ENCODE data around the gene CLMP.

The CLMP gene

GRCh38 chr11:123065621-123066020 lies 129.4 kb downstream of the CLMP start:
- H3K4me3 ChIP-seq (replicated peaks; ENCODE audit: low read depth, low read length): no peak overlapping the region
- TF ChIP-seq, protein P1, sequence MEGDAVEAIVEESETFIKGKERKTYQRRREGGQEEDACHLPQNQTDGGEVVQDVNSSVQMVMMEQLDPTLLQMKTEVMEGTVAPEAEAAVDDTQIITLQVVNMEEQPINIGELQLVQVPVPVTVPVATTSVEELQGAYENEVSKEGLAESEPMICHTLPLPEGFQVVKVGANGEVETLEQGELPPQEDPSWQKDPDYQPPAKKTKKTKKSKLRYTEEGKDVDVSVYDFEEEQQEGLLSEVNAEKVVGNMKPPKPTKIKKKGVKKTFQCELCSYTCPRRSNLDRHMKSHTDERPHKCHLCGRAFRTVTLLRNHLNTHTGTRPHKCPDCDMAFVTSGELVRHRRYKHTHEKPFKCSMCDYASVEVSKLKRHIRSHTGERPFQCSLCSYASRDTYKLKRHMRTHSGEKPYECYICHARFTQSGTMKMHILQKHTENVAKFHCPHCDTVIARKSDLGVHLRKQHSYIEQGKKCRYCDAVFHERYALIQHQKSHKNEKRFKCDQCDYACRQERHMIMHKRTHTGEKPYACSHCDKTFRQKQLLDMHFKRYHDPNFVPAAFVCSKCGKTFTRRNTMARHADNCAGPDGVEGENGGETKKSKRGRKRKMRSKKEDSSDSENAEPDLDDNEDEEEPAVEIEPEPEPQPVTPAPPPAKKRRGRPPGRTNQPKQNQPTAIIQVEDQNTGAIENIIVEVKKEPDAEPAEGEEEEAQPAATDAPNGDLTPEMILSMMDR (IDR thresholded peaks at IDR 0.05; ENCODE audit: low read length, missing control alignments): no peak
- DNase-seq (ENCODE audit: low read depth): peak; percentile 67

DNA sequence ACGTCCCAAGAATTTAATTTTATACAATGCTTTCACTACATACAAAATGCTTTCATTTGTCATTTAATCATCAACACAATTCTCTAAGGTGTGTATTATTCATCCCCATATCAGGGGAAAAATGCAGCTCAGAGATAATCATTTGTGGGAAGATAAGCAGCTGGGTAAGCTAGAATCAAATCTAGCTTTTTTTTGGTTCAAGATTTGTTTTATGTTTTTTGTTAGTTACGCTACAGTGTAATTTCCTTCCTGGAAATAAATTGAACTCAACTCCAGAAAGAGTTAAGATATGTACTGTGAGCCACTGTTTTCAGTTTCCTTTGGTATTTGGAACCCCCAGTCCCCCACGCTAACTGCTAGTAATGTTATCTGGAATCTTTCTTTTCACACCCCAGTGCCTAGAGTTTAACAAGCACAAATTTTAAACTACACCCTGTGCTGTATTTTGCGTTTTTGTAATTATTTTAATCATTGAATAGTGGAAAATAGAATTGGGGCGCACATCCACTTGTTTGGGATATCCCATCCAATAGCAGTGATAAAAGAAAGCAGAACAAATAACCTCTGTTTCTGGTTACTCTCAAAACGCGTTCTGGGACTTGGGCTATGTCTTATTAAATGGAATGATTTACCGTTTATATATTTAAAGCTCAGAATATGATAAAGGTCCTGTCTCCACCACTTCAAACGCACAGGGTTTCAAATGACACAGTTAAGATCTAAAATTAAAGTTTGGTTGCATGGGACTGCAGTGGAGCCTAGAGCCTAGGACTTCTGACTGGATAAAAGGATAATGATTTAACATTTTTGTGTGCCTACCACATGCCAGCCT lies 131.0 kb downstream of the CLMP start:
- H3K4me3 ChIP-seq (replicated peaks; ENCODE audit: low read depth, low read length): peak overlapping the region; percentile 96
- TF ChIP-seq, protein P1 (IDR thresholded peaks at IDR 0.05; ENCODE audit: low read length, missing control alignments): no peak
- DNase-seq (ENCODE audit: low read depth): peak; percentile 33

GRCh38 chr11:123062892-123063825 lies 131.9 kb downstream of the CLMP start:
- DNase-seq (ENCODE audit: low read depth): peak; percentile 76
- peak overlapping the region; percentile 96 for H3K4me3 ChIP-seq (replicated peaks; ENCODE audit: low read depth, low read length)
- TF ChIP-seq, protein P1 (IDR thresholded peaks at IDR 0.05; ENCODE audit: low read length, missing control alignments): no peak

DNA sequence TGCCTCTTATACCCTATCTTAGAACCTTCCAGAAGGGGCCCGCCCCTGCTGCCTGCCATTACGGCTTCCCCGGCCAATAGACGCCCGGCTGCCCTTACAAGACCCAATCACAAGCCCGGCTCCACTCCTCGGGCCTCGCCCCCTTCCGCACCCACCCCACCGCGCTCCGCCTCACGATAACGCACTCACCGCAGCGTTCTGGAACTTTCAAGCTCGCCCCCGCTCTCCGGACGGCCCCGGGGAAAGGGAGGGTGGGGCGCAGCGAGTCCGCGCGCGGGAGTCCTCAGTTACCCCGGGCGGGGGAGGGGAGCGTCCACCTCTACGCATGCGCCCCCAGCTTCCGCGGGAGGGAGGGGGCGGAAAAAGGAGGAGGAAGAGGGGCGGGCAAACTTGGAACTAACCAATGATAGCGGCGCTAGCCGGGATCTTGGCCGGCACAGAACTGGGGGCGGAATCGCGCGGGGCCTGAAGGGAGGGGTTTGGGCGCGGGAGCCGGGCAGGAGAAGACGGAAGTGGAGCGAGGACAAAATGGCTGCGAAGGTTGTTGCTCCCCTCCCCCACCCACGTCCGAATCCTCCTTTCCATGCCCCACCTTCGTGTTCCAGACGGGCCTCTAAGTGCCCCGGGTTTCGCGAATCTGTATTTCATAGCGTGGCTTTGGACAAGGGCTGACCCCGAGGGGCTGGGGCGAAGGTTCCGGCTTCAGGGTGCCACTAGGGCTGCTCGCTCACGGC lies 132.7 kb downstream of the CLMP start:
- peak; percentile 100 for DNase-seq (ENCODE audit: low read depth)

DNA sequence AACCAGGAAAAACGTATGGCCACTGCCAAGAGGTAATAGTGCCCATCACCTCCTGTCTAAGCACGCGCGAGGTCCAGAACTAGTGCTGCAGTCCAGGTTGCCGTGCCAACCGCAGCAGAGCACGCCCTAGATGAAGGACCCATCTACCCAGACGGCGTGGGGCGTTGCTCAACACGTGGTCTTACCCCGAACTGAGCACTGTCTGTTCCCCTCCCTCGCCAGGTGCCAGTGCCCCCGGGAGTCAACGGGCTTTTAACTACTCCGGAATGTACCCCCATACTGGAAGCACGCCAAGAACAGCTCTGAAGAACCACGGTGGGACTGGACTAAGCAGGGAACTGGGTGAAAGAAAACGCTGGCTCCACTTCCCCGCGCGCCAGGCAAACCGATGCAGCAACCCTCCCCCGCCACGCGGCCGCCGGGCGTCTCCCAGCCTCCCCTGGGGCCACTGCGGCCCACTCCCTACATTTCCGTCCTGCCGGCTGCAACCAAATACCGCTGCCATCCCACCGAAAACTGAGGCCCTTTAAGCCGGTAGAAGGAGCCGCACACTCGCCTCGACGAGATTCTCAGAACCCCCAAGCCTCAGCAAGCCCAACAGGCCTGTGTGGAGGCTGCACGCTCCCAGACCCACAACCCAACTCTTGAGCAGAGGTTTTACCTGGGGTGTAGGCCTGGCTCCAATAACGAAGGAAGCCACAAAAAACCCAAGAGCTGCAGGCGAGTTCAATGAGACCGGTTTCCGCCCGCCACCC lies 133.5 kb downstream of the CLMP start, which contains the start of gene HSPA8:
TSS of gene HSPA8 (minus strand) at position 734 of the 755 bp plus-strand sequence. CDS start 812 bp downstream, outside the sequence.
- peak; percentile 71 for DNase-seq (ENCODE audit: low read depth)
- peak within 1 kb of the TSS; percentile 96 for H3K4me3 ChIP-seq (replicated peaks; ENCODE audit: low read depth, low read length)
- TF ChIP-seq, protein P1 (IDR thresholded peaks at IDR 0.05; ENCODE audit: low read length, missing control alignments): no peak

More for the DNA sequence above, 132.7 kb downstream of the CLMP start:
- TF ChIP-seq, protein P1 (IDR thresholded peaks at IDR 0.05; ENCODE audit: low read length, missing control alignments): no peak
- peak overlapping the region; percentile 96 for H3K4me3 ChIP-seq (replicated peaks; ENCODE audit: low read depth, low read length)

Measured in fibroblast of pulmonary artery (primary cell).